DOHH2 (cell line): ENCODE measurements around the gene MED12L.

Source experiments
- H3F3A ChIP-seq: fragments of 200-600 bp; sonication (generic), shearing (Covaris generic); 2 replicates; pipeline ENCODE4 v1.6.0; 2016; ENCODE audit warnings: antibody characterized with exemption, mild to moderate bottlenecking; ENCODE audit not compliant: control insufficient read depth, insufficient read depth
- H3K27ac ChIP-seq: fragments of 200-600 bp; sonication (generic); 2 replicates; pipeline ENCODE4 v1.5.1; 2014; ENCODE audit warnings: low read depth, mild to moderate bottlenecking, low read length, moderate library complexity
- H3K27me3 ChIP-seq: fragments of 200-600 bp; sonication (generic); 2 replicates; pipeline ENCODE4 v1.6.1; 2014; ENCODE audit warnings: mild to moderate bottlenecking, low read length, mixed read lengths; ENCODE audit not compliant: control insufficient read depth
- H3K36me3 ChIP-seq: fragments of 200-600 bp; sonication (generic); 2 replicates; pipeline ENCODE4 v1.6.1; 2014; ENCODE audit warnings: mild to moderate bottlenecking, low read length, moderate library complexity, mixed read lengths; ENCODE audit not compliant: control insufficient read depth
- H3K4me1 ChIP-seq: fragments of 200-600 bp; sonication (generic); 2 replicates; pipeline ENCODE4 v1.6.1; 2014; ENCODE audit warnings: mild to moderate bottlenecking, low read length, mixed read lengths; ENCODE audit not compliant: control insufficient read depth
- H3K4me2 ChIP-seq: fragments of 200-600 bp; sonication (generic); 2 replicates; pipeline ENCODE4 v1.6.0; 2014; ENCODE audit warnings: mild to moderate bottlenecking, low read length, moderate library complexity
- H3K4me3 ChIP-seq: fragments of 200-600 bp; sonication (generic); 2 replicates; pipeline ENCODE4 v1.5.1; 2014; ENCODE audit warnings: mild to moderate bottlenecking, low read length, mixed read lengths
- H3K79me2 ChIP-seq: fragments of 200-600 bp; sonication (generic); 2 replicates; pipeline ENCODE4 v1.6.1; 2014; ENCODE audit warnings: mild to moderate bottlenecking, low read length, mixed read lengths; ENCODE audit not compliant: control insufficient read depth
- H3K9me2 ChIP-seq: fragments of 200-600 bp; sonication (generic); replicated peaks from 2 replicates; pipeline ENCODE4 v1.6.1; 2014; ENCODE audit warnings: mild to moderate bottlenecking, low read length, mixed read lengths; ENCODE audit not compliant: control insufficient read depth
- H3K9me3 ChIP-seq: fragments of 200-600 bp; sonication (generic); 2 replicates; pipeline ENCODE4 v1.6.1; 2014; ENCODE audit warnings: antibody characterized with exemption, low read length, mixed read lengths; ENCODE audit not compliant: control insufficient read depth, insufficient read depth
- H4K20me1 ChIP-seq: fragments of 200-600 bp; sonication (generic); 2 replicates; pipeline ENCODE4 v1.6.0; 2014; ENCODE audit warnings: low read depth, mild to moderate bottlenecking, antibody characterized with exemption, low read length, moderate library complexity; ENCODE audit not compliant: control insufficient read depth, insufficient read depth
- EZH2phosphoT487 ChIP-seq: fragments of 200-600 bp; sonication (generic); IDR thresholded peaks from 2 replicates; pipeline ENCODE4 v1.6.1; 2017; ENCODE audit warnings: borderline replicate concordance, mild to moderate bottlenecking, antibody characterized with exemption, low read length, moderate library complexity, mixed read lengths
- TF ChIP-seq, protein P1 (sequence below): fragments of 200-600 bp; sonication (generic); IDR thresholded peaks from one replicate; pipeline ENCODE4 v1.5.1; 2014; ENCODE audit warnings: antibody characterized with exemption, mild to moderate bottlenecking, low read depth, low read length; ENCODE audit not compliant: poor library complexity, severe bottlenecking

Gene MED12L

DNA sequence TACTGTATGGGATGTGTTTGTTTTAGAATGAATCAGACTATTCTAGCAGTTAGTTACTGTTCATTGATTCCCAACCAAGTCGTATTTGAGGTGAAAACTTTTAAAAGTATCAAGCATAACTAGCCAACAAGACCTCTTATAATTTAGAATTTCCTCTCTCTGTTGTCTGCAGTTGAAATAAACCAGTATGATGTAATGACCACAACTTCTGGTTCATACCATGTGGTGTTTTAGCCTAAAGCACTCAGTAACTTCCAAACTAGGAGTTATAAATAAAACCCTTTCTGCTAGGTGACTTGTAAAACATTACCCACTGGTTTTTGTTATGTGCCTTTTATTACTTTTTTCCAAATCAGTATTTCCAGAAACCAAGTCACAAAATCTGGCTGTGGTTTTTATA, 318.9 kb downstream of the MED12L start:
- TF ChIP-seq EZH2phosphoT487, result no peak
- TF ChIP-seq, protein P1, sequence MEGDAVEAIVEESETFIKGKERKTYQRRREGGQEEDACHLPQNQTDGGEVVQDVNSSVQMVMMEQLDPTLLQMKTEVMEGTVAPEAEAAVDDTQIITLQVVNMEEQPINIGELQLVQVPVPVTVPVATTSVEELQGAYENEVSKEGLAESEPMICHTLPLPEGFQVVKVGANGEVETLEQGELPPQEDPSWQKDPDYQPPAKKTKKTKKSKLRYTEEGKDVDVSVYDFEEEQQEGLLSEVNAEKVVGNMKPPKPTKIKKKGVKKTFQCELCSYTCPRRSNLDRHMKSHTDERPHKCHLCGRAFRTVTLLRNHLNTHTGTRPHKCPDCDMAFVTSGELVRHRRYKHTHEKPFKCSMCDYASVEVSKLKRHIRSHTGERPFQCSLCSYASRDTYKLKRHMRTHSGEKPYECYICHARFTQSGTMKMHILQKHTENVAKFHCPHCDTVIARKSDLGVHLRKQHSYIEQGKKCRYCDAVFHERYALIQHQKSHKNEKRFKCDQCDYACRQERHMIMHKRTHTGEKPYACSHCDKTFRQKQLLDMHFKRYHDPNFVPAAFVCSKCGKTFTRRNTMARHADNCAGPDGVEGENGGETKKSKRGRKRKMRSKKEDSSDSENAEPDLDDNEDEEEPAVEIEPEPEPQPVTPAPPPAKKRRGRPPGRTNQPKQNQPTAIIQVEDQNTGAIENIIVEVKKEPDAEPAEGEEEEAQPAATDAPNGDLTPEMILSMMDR, result no peak
- Histone ChIP-seq H3K27me3 (no peaks in the 10 kb centered on the region), H3K9me3 (no peaks in the 10 kb centered on the region), H3K4me2 (peak overlapping the region; percentile 12; the same call in 1 of the 2 replicates), H3K4me3 (no peak overlapping the region), H4K20me1 (no peaks in the 10 kb centered on the region), H3K9me2 (no peaks in the 10 kb centered on the region), H3F3A (peaks cover 4% of the 10 kb centered on the region; the same call in 1 of the 2 replicates), H3K79me2 (no peaks in the 10 kb centered on the region), H3K27ac (no peak overlapping the region), H3K4me1 (peaks cover 54% of the 10 kb centered on the region), H3K36me3 (peaks cover 13% of the 10 kb centered on the region)

DNA sequence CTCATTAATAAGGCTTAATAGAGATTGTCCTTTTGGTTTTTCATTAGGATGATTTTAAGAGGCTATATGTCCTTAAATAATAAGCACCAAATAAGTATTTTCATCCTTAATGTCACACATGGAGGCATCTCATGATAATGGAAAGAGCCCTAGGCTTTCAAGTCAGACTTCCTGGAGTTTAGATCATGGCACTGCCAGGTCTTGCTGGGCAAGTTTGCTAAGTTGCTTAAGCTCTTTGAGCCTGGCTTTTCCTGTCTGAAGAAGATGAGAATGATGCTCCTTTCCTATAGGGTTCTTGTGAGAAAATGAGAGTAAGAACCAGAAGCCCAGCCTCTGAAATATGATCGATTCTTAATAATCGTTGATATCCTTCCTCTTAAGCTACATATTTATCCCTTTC, 322.5 kb downstream of the MED12L start:
- TF ChIP-seq, protein P1, result no peak
- no peak for TF ChIP-seq EZH2phosphoT487

DNA sequence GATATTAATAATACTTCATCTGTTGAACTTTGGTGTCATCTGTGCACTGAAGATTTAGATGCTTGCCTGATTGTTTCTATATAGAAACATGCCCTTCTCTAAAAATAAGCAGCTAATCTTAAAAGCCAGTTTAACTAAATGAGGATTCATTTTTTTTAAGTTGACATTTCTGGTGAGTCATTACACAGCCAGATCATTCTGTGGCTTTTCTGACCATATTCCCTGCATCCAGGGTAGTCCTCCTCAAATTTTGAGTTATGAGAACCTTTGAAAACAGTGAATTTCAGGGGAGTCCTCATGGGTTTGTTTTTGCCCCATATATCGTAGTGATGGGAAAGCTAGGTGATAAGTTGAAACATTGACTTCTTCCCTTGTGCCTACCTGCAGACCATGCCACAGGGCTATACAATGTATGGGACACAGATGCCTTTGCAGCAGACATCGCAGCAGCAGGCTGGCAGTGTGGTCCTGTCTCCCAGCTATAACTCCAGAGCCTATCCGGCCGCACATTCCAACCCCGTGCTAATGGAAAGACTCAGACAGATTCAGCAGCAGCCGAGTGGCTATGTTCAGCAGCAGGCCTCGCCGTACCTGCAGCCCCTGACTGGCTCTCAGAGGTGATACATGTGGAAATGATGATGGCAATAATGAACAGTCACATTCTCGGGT, 325.6 kb downstream of the MED12L start:
- Histone ChIP-seq H3K79me2 (no peaks in the 10 kb centered on the region), H3K27ac (peak overlapping the region; percentile 94), H3K4me1 (peaks cover 60% of the 10 kb centered on the region), H3K9me3 (peaks cover 6% of the 10 kb centered on the region; the same call in 1 of the 2 replicates), H3K4me2 (peak overlapping the region; percentile 84), H3K4me3 (peak overlapping the region; percentile 65), H3K27me3 (no peaks in the 10 kb centered on the region), H3F3A (peaks cover 17% of the 10 kb centered on the region), H3K9me2 (no peaks in the 10 kb centered on the region), H4K20me1 (no peaks in the 10 kb centered on the region), H3K36me3 (peaks cover 12% of the 10 kb centered on the region)
- TF ChIP-seq EZH2phosphoT487, result no peak
- TF ChIP-seq, protein P1, result no peak

More for the DNA sequence above, 322.5 kb downstream of the MED12L start:
- Histone ChIP-seq H3K27ac (no peak overlapping the region), H3K9me2 (no peaks in the 10 kb centered on the region), H3K4me1 (peaks cover 76% of the 10 kb centered on the region), H3K36me3 (peaks cover 7% of the 10 kb centered on the region), H3K79me2 (no peaks in the 10 kb centered on the region), H3K9me3 (peaks cover 2% of the 10 kb centered on the region; the same call in 1 of the 2 replicates), H4K20me1 (no peaks in the 10 kb centered on the region), H3F3A (peaks cover 17% of the 10 kb centered on the region), H3K27me3 (no peaks in the 10 kb centered on the region), H3K4me3 (no peak overlapping the region), H3K4me2 (no peak overlapping the region)
